ENCODE measurements around the gene NCLN.
"Not testable (repeated sequence)": the region's sequence is repeated elsewhere in the genome, so short reads cannot be mapped to it uniquely, and the experiment has no call there.

Gene NCLN

GRCh38 chr19:3185461-3186159, at the start of gene NCLN:
Gene NCLN, plus strand, starts transcription at chr19:3185930. Its CDS starts 101 bp downstream, at chr19:3186031.
- peak; percentile 97 for DNase-seq

DNA sequence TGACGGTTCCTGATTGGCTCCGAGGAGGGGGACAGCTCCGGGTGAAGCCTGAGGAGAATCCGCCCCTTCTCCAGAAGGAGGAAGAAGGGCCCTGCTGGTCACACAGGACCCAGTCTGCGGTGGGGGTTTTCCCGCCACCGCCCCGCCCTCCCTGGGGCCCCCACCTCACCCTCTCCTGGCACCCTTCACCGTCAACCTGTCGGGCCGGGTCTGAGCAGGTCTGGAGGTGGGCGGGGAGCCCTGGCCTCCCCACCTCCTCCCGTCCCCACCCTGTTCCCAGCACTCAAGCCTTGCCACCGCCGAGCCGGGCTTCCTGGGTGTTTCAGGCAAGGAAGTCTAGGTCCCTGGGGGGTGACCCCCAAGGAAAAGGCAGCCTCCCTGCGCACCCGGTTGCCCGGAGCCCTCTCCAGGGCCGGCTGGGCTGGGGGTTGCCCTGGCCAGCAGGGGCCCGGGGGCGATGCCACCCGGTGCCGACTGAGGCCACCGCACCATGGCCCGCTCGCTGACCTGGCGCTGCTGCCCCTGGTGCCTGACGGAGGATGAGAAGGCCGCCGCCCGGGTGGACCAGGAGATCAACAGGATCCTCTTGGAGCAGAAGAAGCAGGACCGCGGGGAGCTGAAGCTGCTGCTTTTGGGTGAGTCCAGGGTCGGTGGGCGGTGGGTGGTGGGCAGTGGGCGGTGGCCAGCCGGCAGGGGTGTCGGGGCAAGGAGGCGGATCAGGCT, 49.6 kb upstream of the NCLN start, which contains the start of gene GNA15:
TSS of gene GNA15 (plus strand) at position 73 of the 723 bp plus-strand sequence. CDS start at position 491, 418 bp downstream.
- DNase-seq, result peak; percentile 70

DNA sequence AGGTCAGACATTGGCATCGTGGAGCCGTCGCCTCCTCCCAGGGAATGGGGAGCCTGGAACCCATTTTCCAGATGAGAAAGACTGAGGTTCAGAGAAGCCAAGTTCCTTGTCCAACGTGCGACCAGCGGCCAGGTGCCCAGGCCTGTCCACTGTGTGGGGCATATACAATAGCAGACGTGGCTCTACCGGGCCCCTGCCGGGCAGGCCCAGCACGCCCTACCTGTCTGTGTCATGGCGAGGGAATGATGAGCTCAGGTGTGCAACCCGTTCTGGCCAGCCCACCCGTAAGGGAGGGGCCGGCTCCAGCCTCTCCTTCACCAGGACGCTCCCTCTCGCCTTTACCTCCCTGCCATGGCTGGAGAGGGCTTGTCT, 49.1 kb upstream of the NCLN start:
- DNase-seq, result no peak

DNA sequence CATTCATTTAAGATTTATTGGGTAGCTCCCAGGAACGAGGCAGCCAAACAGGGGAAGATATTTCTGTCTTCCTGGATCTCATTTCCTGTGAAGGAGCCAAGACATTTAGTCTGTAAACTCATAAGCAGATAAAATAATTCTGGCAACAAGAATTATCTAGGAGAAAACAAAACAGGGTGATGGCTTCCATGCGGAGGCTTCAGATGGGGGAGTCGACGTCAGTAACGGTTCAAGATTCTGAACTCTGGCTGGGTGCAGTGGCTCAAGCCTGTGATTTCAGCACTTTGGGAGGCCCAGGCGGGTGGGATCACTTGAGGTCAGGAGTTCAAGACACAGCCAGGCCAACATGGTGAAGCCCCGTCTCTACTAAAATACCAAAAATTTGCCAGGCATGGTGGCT, 48.6 kb upstream of the NCLN start:
- DNase-seq, result no peak

GRCh38 chr19:3138268-3138667, 47.5 kb upstream of the NCLN start:
- no peak for DNase-seq

- DNase-seq, result no peak
Measured at GRCh38 chr19:3140667-3141038, 45.1 kb upstream of the NCLN start.

DNA sequence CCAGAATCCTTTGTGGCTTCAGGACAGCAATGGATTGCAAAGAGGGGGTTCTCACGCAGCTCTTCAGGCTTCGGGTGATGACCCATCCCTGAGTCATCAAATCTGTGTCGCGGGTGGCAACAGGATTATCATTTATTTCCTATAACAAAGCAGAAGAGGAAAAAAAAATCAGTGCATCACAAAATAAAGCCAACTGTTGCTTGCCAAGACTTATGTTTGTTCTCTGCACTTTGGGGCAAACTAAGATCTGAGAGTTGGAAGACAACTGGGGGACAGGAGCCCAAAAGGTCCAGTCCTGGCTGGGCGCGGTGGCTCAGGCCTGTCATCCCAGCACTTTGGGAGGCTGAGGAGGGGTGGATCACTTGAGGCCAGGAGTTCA, 43.4 kb upstream of the NCLN start:
- no peak for DNase-seq

DNA sequence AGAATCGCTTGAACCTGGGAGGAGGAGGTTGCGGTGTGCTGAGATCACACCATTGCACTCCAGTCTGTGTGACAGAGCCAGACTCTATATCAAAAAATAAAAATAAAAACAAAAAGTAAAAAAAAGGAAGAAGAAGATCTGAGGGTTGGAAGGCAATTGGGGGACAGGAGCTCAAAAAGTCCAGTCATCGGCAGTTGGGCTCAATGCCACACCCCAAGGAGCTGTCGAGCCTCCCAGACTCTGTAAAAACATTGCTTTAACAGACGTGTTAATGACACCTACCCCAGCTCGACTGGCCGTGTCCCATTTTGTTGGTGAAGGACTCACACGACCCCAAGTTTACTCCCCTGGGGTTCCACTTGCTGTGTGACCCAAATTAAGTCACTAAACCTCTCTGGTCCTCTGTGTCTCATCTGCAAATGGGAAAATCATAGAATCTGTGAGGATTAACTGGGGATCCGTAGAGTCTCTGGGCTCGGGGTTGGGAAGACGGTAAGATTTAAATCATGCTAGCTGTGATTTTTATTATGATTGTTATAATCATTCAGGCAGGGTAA, 42.9 kb upstream of the NCLN start:
- DNase-seq, result no peak

DNA sequence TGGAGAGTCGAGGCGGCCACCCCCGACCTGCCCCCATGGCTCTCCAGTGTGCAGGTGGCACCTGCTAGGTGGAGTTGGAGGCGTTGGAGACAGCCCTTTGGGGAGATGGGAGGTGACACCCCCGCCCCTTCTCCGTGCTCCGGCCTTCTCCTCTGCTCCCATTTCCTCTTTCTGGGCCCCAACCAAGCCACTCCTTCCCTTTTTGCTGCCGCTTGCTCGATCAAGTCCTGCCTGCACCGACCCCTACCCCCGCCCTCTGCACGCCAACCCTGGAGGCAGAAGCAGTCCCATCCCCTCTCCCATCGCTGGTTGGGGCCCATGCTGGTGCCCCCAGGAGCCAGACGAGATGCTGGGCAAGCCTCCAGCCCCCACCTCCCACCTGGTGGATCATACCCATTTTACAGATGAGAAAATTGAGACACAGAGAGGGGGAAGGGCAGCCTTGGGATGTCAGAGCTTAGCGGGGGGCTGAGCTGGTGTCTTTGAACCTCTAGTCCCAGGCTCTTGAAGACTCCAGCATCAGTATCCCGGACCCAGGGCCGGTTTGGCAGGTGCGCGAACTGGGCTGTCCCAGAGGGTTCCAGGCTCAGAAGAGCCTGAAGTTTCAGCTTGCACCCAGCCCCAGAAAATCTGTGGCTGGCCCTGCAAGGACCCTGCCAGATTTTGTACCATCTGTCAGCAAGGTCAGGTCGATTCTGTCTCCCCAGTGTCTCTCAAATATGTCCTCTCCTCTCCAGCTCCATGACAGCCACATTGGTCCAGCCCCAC, 39.6 kb upstream of the NCLN start:
- DNase-seq, result no peak

DNA sequence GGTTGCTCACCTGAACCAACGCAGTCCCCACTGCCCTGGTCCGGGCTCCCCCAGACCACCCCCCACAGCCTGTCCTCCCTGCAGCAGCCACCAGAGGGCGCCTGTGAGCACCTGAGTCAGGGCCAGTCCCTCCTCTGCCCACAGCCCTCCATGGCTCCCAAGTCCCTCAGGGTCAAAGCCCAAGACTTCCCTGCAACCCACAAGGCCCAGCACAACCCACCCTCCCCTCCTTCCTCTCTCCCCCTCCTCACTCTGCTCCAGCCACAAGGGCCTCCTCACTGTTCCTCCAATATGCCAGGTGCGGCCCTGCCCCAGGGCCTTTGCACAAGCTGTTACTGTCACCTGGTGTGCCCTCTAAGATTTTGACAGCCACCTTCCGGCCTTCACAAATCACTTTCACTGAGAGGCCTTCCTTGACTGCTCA, 39.0 kb upstream of the NCLN start:
- DNase-seq, result peak; percentile 95

DNA sequence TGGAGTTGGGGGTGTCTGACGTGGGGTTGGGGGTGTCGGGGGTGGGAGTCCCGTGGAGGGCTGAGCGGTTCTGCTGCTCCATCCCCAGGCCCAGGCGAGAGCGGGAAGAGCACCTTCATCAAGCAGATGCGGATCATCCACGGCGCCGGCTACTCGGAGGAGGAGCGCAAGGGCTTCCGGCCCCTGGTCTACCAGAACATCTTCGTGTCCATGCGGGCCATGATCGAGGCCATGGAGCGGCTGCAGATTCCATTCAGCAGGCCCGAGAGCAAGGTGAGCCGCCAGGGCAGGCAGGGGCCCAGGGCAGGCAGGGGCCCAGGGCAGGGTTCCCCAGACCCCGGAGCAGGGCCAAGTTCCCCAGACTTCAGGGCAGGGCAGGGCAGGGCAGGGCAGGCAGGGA, 37.2 kb upstream of the NCLN start:
- no peak for DNase-seq

GRCh38 chr19:3149089-3149488, 36.6 kb upstream of the NCLN start:
- DNase-seq, result no peak

DNA sequence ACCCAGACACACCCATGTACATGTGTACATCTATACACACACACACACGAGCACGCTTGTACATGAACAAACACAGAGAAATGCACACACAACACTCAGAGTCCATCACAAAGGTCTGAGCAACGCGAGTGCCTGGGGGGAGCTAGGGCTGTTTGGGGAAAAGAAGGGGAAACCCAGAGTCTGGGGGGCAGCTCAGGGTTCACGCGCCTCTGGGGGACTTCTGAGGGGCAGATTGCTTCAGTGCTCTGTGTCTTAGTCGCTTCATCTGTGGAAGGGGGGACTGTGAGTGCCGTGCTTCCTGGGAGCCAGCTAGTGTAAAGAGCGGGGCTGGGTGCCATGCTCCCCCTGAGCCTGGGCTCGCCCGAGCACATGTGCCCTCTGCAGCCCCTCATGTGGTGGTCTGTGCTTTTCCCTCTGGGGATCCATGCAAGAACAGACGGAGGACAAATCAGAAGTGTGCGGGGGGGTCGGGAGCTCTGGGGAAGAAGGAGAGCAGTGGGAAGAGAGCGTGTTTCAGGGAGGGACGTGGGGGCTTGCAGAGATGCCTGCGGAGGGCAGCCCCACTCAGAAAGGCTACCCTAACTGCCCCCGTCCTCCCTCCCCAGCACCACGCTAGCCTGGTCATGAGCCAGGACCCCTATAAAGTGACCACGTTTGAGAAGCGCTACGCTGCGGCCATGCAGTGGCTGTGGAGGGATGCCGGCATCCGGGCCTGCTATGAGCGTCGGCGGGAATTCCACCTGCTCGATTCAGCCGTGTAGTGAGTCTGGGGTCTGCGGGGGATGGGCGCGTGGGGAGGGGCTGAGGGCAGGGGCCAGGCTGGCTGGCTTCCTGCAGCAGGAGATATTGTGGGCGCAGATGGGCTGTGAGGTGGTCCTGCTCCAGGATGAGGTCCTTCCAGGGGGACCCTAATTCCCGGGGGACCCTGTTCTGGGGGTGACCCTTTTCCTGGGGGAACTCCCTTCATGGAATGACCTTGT, 35.9 kb upstream of the NCLN start:
- no peak for DNase-seq

DNA sequence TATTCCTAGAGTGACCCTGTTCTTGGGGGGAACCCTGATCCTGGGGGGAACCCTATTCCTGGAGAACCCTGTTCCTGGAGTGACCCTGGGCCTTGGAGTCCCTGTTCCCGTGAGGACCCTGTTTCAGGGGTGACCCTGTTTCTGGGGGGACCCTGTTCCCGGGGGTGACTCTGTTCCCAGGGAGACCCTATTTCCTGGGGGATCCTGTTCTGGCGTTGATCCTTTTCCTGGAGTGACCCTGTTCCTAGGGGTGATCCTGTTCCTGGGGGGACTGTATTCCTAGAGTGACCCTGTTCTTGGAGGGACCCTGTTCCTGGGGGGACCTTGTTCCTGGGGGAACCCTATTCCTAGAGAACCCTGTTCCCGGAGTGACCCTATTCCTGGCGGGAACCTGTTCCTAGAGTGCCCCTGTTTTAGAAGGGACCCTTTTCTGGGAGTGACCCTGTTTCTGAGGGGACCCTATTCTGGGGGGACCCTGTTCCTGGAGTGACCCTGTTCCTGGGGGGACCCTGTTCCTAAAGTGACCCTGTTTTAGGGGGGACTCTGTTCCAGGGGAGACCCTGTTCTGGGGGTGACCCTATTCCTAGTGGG, 34.9 kb upstream of the NCLN start:
- no peak for DNase-seq

DNA sequence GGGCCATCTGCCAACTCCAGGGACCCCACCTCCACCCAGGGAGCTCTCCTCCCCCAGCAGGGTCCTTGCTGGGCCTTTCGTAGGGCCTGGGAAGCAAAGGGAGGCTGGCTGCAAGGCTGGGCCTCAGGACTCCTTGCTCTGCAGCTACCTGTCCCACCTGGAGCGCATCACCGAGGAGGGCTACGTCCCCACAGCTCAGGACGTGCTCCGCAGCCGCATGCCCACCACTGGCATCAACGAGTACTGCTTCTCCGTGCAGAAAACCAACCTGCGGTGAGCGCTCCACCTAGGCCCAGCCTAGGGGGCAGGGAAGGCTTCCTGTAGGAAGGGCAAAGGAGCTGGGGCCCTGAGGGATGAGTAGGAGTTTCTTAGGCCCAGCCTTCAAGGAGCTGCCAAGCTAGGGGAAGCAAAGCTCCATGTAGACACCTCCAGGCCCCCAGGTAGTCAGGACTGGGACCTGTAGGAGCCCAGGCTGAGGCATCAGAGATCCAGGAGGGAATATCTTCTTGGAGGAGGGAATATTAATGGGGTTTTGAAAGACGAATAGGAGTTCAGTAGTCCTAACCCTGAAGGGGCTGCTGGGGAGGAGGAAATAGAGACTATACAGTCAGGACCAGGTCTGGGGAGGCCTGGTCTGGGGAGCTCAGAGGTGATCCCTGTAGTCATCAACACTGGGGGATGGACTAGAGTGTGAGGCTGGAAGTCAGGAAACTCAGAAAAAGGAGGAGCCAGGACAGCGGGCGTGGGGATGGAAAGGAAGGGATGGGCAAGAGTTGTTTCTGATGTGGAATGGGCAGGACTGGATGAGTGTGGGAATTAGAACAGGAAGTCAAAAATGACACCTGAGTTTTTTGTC, 33.9 kb upstream of the NCLN start:
- no peak for DNase-seq

GRCh38 chr19:3152419-3152780, 33.3 kb upstream of the NCLN start:
- DNase-seq, result no peak

GRCh38 chr19:3153286-3154230, 32.2 kb upstream of the NCLN start:
- no peak for DNase-seq

DNA sequence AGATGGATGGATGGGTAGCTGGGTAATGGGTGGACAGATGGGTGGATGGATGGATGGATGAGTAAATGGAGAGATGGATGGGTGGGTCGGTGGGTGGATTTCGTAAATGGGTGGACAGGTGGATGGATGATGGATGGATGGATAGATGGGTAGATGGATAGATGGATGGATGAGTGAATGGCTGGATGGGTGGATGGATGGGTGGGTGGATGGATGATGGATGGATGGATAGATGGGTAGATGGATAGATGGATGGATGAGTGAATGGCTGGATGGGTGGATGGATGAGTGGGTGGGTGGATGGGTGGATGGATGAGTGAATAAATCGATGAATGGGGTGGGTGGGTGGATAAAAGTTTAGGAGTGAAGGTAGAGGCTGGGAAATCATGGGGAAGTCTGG, 31.3 kb upstream of the NCLN start:
- DNase-seq, result not testable (repeated sequence)

- peak; percentile 86 for DNase-seq
Measured at GRCh38 chr19:3154957-3155736, 30.6 kb upstream of the NCLN start.

Measured in activated CD8-positive, alpha-beta memory T cell treated with anti-CD3 and anti-CD28 coated beads, Interleukin-2, amount 50 U/mL, for 48 hours (primary cell).